Endodermal cell (in vitro differentiated cells): ENCODE measurements around the gene RNLS. TPM values are rescaled to one million over a fixed set of nuclear protein-coding genes. Genes with fewer than 3 reads are reported as not detected.

Source experiments
- DNase-seq: peaks from one replicate; pipeline ENCODE4 v3.0.0-alpha.2; 2017
- H3K27ac ChIP-seq: 2 replicates; pipeline ENCODE4 v1.5.1; 2013; ENCODE audit warnings: mild to moderate bottlenecking, low read depth, low read length, moderate library complexity
- H3K27me3 ChIP-seq: 2 replicates; pipeline ENCODE4 v1.6.1; 2013; ENCODE audit warnings: mild to moderate bottlenecking, low read length, moderate library complexity; ENCODE audit not compliant: insufficient read depth, control insufficient read depth, poor library complexity, severe bottlenecking
- H3K36me3 ChIP-seq: 2 replicates; pipeline ENCODE4 v1.7.0; 2013; ENCODE audit warnings: mild to moderate bottlenecking, low read length, moderate library complexity; ENCODE audit not compliant: control insufficient read depth, insufficient read depth
- H3K4me1 ChIP-seq: one replicate; pipeline ENCODE4 v1.7.0; 2013; ENCODE audit warnings: low read length; ENCODE audit not compliant: control insufficient read depth, insufficient read depth
- H3K4me3 ChIP-seq: 2 replicates; pipeline ENCODE4 v1.5.1; 2013; ENCODE audit warnings: mild to moderate bottlenecking, low read length, moderate library complexity
- H3K9ac ChIP-seq: 2 replicates; pipeline ENCODE4 v1.6.1; 2013; ENCODE audit warnings: mild to moderate bottlenecking, low read length, moderate library complexity; ENCODE audit not compliant: poor library complexity, severe bottlenecking; ENCODE audit errors: extremely low read depth
- H3K9me3 ChIP-seq: 2 replicates; pipeline ENCODE4 v1.6.1; 2013; ENCODE audit warnings: mild to moderate bottlenecking, low read length, moderate library complexity; ENCODE audit not compliant: control insufficient read depth
- H3K27ac Mint-ChIP-seq: 2 replicates; pipeline ENCODE4 v1.8.0; 2020; ENCODE audit warnings: mixed read lengths
- H3K27me3 Mint-ChIP-seq: 2 replicates; pipeline ENCODE4 v1.8.0; 2021; ENCODE audit warnings: mild to moderate bottlenecking, mixed read lengths; ENCODE audit not compliant: insufficient read depth
- H3K36me3 Mint-ChIP-seq: 2 replicates; pipeline ENCODE4 v1.8.0; 2020; ENCODE audit warnings: low read depth, mixed read lengths
- H3K4me1 Mint-ChIP-seq: 2 replicates; pipeline ENCODE4 v1.8.0; 2020; ENCODE audit warnings: mixed read lengths
- H3K4me3 Mint-ChIP-seq: 2 replicates; pipeline ENCODE4 v1.8.0; 2020; ENCODE audit warnings: mild to moderate bottlenecking, moderate library complexity, mixed read lengths
- H3K9me3 Mint-ChIP-seq: 2 replicates; pipeline ENCODE4 v1.8.0; 2020; ENCODE audit warnings: mild to moderate bottlenecking, mixed read lengths
- WGBS, 2 experiments: methylation state at CpG; one replicate each; pipeline versions ENCODE4 v1.1.5 to v1.1.7; 2013; ENCODE audit warnings: missing lambda C conversion rate in 2 of 2, mixed read lengths in 1 of 2; ENCODE audit not compliant: insufficient coverage in 1 of 2, insufficient read length in 1 of 2; 5-methylcytosine and 5-hydroxymethylcytosine counted together
- total RNA-seq, 2 donors: library from RNA; stranded (reverse); fragmentation: NEBNext Ultra II Directional in 1 of 2; extraction: Animal tissue kit (Norgen Biotek cat#: 25700) in 1 of 2; gene quantifications; 2 replicates in 1 of 2; 3 replicates in 1 of 2; pipeline ENCODE4 v1.2.1, GENCODE V29; 2021
- TF ChIP-seq, protein P1 (sequence below): fragments of 200-600 bp; sonication (generic); conservative IDR thresholded peaks from 2 replicates; pipeline ENCODE4 v1.5.0; 2021; ENCODE audit warnings: antibody characterized with exemption, mild to moderate bottlenecking

RNLS gene
- total RNA-seq, 2 donors from 2014 or later, result 10.1 to 12.3 TPM

DNA sequence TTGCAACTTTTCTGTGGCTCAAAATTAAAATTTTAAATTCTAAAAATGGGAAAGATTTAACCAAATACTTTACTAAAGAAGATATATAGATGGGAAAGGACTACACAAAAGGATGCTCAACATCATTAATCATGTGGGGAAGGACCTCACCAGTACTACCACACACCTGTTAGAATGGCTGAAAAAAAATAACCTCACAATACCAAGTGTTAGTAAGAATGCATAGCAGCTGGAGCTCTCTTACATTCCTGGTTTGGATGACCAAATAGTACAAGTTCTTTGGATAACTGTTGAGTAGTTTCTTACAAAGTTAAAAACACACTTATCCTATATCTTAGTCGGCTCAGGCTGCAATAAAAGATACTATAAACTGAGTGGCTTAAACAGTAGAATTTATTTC lies 37.3 kb upstream of the RNLS start:
- DNase-seq, result no peak
- Histone ChIP-seq H3K27ac (no peak overlapping the region), H3K9ac (no peak overlapping the region), H3K4me3 (no peak overlapping the region), H3K9me3 (no peaks in the 10 kb centered on the region), H3K4me1 (no peaks in the 10 kb centered on the region), H3K27me3 (no peaks in the 10 kb centered on the region), H3K36me3 (no peaks in the 10 kb centered on the region)
- no peak overlapping the region for H3K4me3 Mint-ChIP-seq
- no peaks in the 10 kb centered on the region for H3K36me3 Mint-ChIP-seq
- H3K27me3 Mint-ChIP-seq, result no peaks in the 10 kb centered on the region
- no peak overlapping the region for H3K27ac Mint-ChIP-seq
- peaks cover 9% of the 10 kb centered on the region for H3K4me1 Mint-ChIP-seq
- peaks cover 4% of the 10 kb centered on the region for H3K9me3 Mint-ChIP-seq
- TF ChIP-seq, protein P1, sequence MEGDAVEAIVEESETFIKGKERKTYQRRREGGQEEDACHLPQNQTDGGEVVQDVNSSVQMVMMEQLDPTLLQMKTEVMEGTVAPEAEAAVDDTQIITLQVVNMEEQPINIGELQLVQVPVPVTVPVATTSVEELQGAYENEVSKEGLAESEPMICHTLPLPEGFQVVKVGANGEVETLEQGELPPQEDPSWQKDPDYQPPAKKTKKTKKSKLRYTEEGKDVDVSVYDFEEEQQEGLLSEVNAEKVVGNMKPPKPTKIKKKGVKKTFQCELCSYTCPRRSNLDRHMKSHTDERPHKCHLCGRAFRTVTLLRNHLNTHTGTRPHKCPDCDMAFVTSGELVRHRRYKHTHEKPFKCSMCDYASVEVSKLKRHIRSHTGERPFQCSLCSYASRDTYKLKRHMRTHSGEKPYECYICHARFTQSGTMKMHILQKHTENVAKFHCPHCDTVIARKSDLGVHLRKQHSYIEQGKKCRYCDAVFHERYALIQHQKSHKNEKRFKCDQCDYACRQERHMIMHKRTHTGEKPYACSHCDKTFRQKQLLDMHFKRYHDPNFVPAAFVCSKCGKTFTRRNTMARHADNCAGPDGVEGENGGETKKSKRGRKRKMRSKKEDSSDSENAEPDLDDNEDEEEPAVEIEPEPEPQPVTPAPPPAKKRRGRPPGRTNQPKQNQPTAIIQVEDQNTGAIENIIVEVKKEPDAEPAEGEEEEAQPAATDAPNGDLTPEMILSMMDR, result no peak
- 90 to 100% methylated on average over 1 of the region's 1 CpG for WGBS, 2 experiments

DNA sequence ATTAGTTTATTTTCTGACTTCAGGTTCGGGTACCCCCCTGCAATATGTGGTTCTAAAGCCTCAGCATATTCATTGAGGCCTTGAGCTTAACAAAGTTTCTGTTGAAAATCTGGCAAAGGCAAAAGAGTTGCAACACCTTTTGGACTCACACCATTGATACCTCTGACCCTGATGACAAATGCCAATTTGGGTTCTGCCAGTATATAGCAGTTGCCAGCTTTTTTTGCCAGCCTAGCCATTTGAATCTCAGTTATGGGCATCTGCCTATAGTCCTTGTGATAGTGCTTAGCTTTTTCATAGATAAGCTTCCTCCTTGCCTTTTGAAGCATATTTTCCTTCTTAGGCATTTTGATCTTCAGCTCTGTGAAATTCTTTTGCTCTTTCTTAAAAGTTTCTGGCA lies 35.4 kb upstream of the RNLS start:
- H3K27me3 Mint-ChIP-seq, result no peaks in the 10 kb centered on the region

DNA sequence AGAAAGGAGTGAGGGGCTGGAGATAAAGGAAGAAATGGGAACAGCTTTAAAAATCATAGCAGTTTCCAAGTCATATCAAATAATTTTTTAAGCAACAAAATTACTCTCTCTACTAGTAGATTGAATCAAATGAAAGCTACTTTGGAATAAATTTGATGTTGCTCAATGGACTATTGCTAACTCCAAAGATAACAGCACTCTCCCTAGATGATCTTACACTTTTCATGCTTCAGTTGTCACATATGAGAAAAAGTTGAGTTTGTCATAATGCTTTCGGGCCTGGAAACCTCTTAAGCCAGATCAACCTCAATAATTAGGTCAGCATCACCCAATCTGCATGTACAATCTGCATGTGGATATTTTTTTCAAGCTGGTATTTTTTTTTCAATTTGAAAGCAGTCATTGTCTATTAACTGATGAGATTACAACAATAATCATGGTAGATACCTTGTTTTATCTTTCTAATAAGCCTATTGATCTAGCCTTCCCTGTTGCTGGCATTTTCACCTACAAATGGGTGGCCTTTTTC lies 34.7 kb upstream of the RNLS start:
- TF ChIP-seq, protein P1, result no peak
- Histone ChIP-seq H3K9me3 (no peaks in the 10 kb centered on the region), H3K27me3 (no peaks in the 10 kb centered on the region), H3K9ac (no peak overlapping the region), H3K4me3 (no peak overlapping the region), H3K27ac (no peak overlapping the region), H3K4me1 (no peaks in the 10 kb centered on the region), H3K36me3 (no peaks in the 10 kb centered on the region)
- H3K4me1 Mint-ChIP-seq, result no peaks in the 10 kb centered on the region
- H3K27me3 Mint-ChIP-seq, result no peaks in the 10 kb centered on the region
- H3K9me3 Mint-ChIP-seq, result peaks cover 4% of the 10 kb centered on the region
- no peak overlapping the region for H3K4me3 Mint-ChIP-seq
- 83% methylated on average over 1 of the region's 1 CpG; no CpG with 5 or more reads in 1 of the 2 experiments for WGBS, 2 experiments
- no peaks in the 10 kb centered on the region for H3K36me3 Mint-ChIP-seq
- DNase-seq, result no peak
- H3K27ac Mint-ChIP-seq, result no peak overlapping the region

More for the DNA sequence above, 35.4 kb upstream of the RNLS start:
- no peak overlapping the region for H3K4me3 ChIP-seq
- no peaks in the 10 kb centered on the region for H3K36me3 ChIP-seq
- no peaks in the 10 kb centered on the region for H3K9me3 ChIP-seq
- Mint-ChIP-seq H3K9me3 (peaks cover 4% of the 10 kb centered on the region), H3K4me1 (no peaks in the 10 kb centered on the region), H3K36me3 (no peaks in the 10 kb centered on the region), H3K27ac (no peak overlapping the region), H3K4me3 (no peak overlapping the region)
- TF ChIP-seq, protein P1, result no peak
- no peaks in the 10 kb centered on the region for H3K27me3 ChIP-seq
- H3K4me1 ChIP-seq, result no peaks in the 10 kb centered on the region
- no peak overlapping the region for H3K9ac ChIP-seq
- DNase-seq, result no peak
- no peak overlapping the region for H3K27ac ChIP-seq
- WGBS, 2 experiments, result 70 to 82% methylated on average over 1 of the region's 1 CpG
